HG02678 (cell line): Measurements from ENCODE around the gene NXN.
"Not testable (repeated sequence)": the region's sequence is repeated elsewhere in the genome, so short reads cannot be mapped to it uniquely, and the experiment has no call there.

Experiments
- ATAC-seq: cut with Tn5 transposase; IDR thresholded peaks from one replicate; pipeline ENCODE4 v1.9.1; 2021; ENCODE audit warnings: mild to moderate bottlenecking, moderate library complexity; ENCODE audit not compliant: unreplicated experiment

The NXN gene

GRCh38 chr17:867238-867637, 112.3 kb downstream of the NXN start:
- not testable (repeated sequence) for ATAC-seq

DNA sequence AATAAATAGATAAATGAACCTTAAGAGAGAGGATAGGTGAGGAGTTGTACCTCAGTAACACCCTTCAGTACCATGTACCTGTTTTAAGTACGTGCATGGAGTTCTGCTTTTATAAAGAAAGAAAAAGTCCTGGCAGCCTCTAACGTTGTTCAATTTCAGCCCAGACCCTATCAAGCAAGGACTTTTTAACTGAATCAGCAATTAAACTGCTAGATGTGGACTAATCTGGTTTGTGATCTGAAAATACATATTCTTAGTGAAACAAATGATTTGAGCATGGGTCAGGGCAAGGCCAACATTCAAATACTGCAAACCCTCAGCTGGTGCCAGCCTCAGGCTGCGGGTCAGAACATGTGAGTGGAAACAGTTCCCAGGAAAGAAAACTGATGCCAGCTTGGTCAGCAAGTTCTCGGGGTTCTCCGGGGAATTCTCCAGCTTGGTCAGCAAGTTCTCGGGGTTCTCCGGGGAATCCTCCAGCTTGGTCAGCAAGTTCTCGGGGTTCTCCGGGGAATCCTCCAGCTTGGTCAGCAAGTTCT, 112.9 kb downstream of the NXN start:
- no peak for ATAC-seq

- no peak for ATAC-seq
These were observed 115.3 kb downstream of the NXN start for GRCh38 chr17:864315-864714.

GRCh38 chr17:863880-864279, 115.7 kb downstream of the NXN start:
- no peak for ATAC-seq

DNA sequence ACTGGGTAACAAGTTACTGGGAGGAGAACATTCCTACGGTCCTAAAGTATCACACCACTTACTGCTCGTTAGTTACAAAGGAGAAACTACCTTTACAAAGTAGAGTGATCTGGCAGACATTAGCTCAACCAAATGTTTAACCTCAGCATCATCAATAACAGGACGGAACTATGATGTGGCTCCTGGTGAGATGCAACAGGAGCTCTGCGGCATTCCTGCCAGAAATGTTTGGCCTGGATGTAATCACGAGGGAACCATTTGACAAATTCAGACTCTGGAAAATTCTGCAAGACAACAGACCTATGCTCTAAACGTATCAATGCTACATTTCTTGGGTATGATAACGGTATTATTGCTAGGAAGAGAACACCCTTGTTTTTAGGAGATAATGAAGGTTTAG, 117.0 kb downstream of the NXN start:
- no peak for ATAC-seq

DNA sequence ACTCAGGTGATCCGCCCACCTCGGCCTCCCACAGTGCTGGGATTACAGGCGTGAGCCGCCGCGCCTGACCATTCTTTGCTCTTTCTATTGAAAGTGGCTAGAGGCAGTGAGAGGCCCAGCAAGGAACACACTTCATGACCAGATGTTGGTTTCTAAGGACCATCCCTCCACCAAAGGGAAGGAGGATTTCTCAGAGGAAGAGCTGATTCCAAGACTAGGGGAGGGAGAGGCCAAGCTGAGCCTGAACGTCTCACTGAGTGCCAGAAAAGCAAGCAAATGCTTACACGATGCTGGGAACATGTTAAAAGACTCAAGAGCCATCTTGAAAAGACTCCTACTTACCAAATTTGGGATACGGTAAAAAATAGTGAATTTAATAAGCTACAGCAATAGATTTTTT, 118.2 kb downstream of the NXN start:
- ATAC-seq = no peak

DNA sequence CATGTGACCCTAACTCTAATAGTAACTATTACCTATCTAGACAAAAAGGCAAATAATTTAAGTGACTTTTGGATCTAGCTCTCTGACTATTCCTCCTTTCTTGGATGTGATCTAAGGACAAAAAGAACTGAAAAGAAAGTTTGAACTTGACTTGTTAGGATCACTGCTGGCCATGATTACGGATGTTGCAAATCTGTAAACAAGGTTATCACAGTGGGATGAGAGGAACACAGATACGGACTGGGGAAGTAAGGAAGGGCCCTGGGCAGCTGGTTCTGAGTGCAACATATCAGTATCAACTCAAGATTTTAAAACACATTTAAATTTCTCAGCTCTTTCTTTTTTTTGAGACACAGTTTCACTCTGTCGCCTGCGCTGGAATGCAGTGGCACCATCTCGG, 118.8 kb downstream of the NXN start:
- no peak for ATAC-seq

DNA sequence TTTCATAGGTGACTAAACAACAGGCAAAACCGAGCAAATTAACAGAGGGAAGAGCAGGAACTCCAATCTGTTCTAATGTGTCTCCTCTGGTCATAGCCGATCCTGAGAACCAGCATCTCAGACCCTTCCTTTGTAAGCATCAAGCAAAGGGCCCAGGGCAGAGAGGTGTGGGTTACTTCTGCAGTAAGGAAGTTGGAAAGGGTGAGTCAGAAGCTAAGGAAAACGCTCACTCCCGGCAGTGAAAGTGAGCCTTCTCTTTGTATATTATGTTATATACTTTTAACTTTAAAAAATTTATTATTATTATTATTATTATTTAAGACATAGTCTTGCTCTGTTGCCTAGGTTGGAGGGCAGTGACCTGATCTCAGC, 119.8 kb downstream of the NXN start:
- ATAC-seq = no peak

DNA sequence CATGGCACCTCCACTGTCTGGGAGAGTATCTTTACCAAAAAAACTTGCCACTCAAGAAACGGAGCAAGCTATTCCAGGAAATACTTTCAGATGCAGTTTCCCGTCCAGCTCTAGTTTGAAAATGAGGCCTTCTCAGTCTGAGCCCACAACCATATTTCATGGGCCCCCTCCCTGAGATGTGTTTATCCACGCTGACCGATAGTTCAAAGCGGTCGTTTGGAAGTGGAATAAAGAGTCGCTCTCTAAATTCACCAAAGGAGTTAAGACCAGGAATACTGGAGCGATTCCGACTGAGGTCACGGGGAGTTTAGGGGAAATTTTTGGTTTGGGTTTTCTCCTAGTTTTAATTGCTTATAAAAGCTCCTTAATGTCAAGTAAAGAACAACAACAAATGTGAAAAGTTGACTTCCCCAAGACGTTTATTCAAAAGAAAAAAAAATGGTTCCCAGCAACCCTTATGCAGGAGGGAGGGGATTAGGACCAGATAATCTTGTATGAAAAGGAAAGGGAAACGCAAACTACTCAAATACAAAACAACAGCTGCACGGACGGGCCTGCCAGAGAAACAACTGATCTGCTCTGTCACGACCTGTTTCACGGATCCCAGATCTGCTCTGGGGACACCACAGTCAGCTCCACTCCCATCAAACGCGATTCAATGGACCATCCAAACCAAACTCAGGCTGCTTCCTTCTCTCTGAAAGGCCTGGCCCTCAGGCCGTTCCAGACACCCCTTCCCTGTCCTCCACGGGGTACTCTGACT, 120.3 kb downstream of the NXN start:
- ATAC-seq = no peak

GRCh38 chr17:856149-856548, 123.4 kb downstream of the NXN start:
- no peak for ATAC-seq

DNA sequence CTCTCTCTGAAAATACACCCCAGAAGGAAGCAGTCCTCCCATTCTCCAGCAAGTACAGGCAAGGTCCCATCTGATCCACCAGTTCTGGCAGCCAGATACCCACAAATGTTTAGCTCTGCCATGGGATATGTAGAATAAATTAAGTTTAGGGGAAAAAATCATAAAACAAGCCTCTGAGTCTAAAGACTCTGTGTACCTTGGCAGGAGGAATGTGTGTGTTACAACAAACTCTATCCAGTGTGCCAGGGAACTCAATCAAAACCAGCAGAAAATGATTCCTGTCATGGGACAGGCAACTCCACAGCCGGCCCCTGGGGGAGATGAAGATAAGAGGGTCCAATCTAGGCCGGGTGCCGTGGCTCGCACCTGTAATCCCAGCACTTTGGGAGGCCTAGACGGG, 124.0 kb downstream of the NXN start:
- ATAC-seq = no peak

- ATAC-seq = not testable (repeated sequence)
These were observed 126.7 kb downstream of the NXN start for GRCh38 chr17:852850-853249.

- ATAC-seq = no peak
These were observed 127.2 kb downstream of the NXN start for GRCh38 chr17:852349-852748.

GRCh38 chr17:851924-852323, 127.7 kb downstream of the NXN start:
- ATAC-seq = no peak

DNA sequence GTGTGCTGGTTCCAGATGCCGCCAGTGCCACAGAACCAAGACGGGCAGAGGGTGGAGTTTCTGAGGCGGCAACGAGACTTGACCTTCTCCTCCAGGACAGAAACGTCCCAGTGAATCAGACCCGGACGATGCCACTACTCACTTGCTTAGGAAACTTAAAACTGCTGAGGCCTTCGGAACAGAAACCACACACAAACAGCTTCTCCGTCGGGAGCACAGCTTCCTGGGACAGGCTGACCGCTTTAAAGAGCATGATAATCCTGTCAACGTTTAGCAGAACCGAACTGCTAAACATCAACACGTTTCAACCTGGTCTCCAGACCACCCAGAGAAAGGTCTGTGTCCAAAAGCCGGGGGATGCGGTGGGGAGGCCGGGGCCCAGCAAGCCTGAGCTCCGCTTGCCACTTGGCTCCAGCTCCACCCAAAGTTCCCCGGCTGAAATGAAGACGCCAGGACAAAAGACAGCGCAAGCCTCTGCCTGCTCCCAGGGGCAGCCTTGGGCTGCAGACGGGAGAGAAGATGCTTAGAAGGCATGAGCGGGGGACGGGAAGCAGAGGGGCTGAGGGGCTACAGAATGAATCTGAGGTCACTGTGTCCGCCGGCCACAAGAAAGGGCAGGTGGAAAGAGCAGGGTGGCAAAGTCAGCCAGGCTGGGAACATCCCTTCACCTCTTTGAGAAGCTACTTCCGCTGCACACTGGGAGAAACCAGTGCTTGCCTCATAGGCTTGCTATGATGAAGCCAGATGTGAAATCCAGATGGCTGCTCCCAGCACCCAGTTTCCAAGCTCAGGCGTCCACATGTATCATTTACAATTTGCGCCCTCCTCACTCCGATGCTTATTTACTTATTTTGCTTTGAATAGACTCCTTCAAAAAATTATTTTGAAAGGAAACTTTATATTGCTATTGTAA, 128.5 kb downstream of the NXN start:
- no peak for ATAC-seq

- no peak for ATAC-seq
These were observed 129.3 kb downstream of the NXN start for GRCh38 chr17:850086-850850.

- ATAC-seq = no peak
These were observed 131.2 kb downstream of the NXN start for GRCh38 chr17:848402-848801.

- no peak for ATAC-seq
These were observed 132.4 kb downstream of the NXN start for GRCh38 chr17:846901-847843.

GRCh38 chr17:841313-841712, 138.3 kb downstream of the NXN start:
- ATAC-seq = no peak

- no peak for ATAC-seq
These were observed 141.1 kb downstream of the NXN start for GRCh38 chr17:838486-838885.
